ENCODE results near the gene SPACA7.
A peak's percentile ranks its signal among the peaks of the same experiment; 100 is the strongest.
"Not testable (repeated sequence)": the region's sequence is repeated elsewhere in the genome, so short reads cannot be mapped to it uniquely, and the experiment has no call there.

The SPACA7 gene

GRCh38 chr13:112351825-112352224 lies 24.3 kb upstream of the SPACA7 start:
- peak; percentile 22 for DNase-seq

- peak; percentile 48 for DNase-seq
Observed at GRCh38 chr13:112353856-112354255, 22.3 kb upstream of the SPACA7 start.

GRCh38 chr13:112354330-112355273 lies 21.6 kb upstream of the SPACA7 start:
- DNase-seq = peak; percentile 35

GRCh38 chr13:112355274-112355838 lies 20.8 kb upstream of the SPACA7 start:
- DNase-seq = peak; percentile 43

- peak; percentile 37 for DNase-seq
Observed at GRCh38 chr13:112356190-112356589, 20.0 kb upstream of the SPACA7 start.

- DNase-seq = no peak
Observed at GRCh38 chr13:112358156-112358555, 18.0 kb upstream of the SPACA7 start.

- DNase-seq = peak; percentile 15
Observed at GRCh38 chr13:112362021-112362420, 14.1 kb upstream of the SPACA7 start.

- DNase-seq = no peak
Observed at GRCh38 chr13:112363867-112364528, 12.2 kb upstream of the SPACA7 start.

GRCh38 chr13:112366907-112367646 lies 9.1 kb upstream of the SPACA7 start:
- peak; percentile 10 for DNase-seq

- DNase-seq = no peak
Observed at GRCh38 chr13:112368883-112369282, 7.3 kb upstream of the SPACA7 start.

- no peak for DNase-seq
Observed at GRCh38 chr13:112370311-112370710, 5.8 kb upstream of the SPACA7 start.

GRCh38 chr13:112374271-112374670 lies 1.9 kb upstream of the SPACA7 start:
- no peak for DNase-seq

- DNase-seq = no peak
Observed at GRCh38 chr13:112391746-112392145, 15.6 kb downstream of the SPACA7 start.

- no peak for DNase-seq
Observed at GRCh38 chr13:112392719-112393118, 16.6 kb downstream of the SPACA7 start.

GRCh38 chr13:112395022-112395421 lies 18.9 kb downstream of the SPACA7 start:
- peak; percentile 85 for DNase-seq

- not testable (repeated sequence) for DNase-seq
Observed at GRCh38 chr13:112395941-112396340, 19.8 kb downstream of the SPACA7 start.

GRCh38 chr13:112397108-112397507 lies 21.0 kb downstream of the SPACA7 start:
- no peak for DNase-seq

GRCh38 chr13:112398347-112398746 lies 22.2 kb downstream of the SPACA7 start:
- DNase-seq = not testable (repeated sequence)

GRCh38 chr13:112409828-112410227 lies 33.7 kb downstream of the SPACA7 start:
- DNase-seq = not testable (repeated sequence)

GRCh38 chr13:112416647-112417046 lies 40.5 kb downstream of the SPACA7 start:
- DNase-seq = no peak

GRCh38 chr13:112417079-112417478 lies 40.9 kb downstream of the SPACA7 start:
- DNase-seq = no peak

GRCh38 chr13:112424098-112424497 lies 47.9 kb downstream of the SPACA7 start:
- DNase-seq = no peak

GRCh38 chr13:112428704-112429103 lies 52.5 kb downstream of the SPACA7 start:
- DNase-seq = no peak

Data from islet precursor cell (in vitro differentiated cells).